HG02973 (cell line): ENCODE results near the gene PARD3.
"Not testable (repeated sequence)": the region's sequence is repeated elsewhere in the genome, so short reads cannot be mapped to it uniquely, and the experiment has no call there.

Experiments used
- ATAC-seq: cut with Tn5 transposase; IDR thresholded peaks from one replicate; pipeline ENCODE4 v1.9.1; 2021; ENCODE audit warnings: moderate library complexity; ENCODE audit not compliant: unreplicated experiment

Gene PARD3

DNA sequence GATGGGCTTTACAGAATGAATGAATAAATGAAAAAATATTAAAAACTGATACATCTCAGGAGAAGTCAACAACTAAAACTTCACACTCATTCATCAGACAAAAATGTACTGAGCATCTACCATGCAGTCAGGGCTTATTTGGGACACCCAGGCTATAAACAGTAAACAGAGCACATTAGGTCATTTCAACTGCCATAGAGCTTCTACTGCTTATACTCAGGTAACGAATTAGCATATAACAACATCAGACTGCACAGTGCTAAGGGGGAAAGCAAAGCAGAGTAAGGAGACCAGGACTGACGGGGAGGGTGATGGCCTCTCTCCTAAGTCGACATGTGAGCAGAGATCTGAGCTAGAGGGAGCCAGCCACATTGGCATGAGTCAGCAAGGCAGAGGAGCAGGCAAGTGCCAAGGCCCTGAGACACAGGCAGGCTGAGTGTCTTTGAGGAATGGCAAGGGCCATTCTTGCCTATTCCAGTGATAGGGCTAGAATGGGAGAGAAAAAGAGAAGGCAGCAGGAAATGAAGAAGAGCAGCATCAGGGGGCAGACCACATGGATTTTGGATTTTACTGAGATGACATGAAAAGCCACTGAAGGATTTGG is 528.9 kb downstream of the PARD3 start:
- no peak for ATAC-seq

- no peak for ATAC-seq
These were observed 533.2 kb downstream of the PARD3 start for GRCh38 chr10:34281661-34282582.

DNA sequence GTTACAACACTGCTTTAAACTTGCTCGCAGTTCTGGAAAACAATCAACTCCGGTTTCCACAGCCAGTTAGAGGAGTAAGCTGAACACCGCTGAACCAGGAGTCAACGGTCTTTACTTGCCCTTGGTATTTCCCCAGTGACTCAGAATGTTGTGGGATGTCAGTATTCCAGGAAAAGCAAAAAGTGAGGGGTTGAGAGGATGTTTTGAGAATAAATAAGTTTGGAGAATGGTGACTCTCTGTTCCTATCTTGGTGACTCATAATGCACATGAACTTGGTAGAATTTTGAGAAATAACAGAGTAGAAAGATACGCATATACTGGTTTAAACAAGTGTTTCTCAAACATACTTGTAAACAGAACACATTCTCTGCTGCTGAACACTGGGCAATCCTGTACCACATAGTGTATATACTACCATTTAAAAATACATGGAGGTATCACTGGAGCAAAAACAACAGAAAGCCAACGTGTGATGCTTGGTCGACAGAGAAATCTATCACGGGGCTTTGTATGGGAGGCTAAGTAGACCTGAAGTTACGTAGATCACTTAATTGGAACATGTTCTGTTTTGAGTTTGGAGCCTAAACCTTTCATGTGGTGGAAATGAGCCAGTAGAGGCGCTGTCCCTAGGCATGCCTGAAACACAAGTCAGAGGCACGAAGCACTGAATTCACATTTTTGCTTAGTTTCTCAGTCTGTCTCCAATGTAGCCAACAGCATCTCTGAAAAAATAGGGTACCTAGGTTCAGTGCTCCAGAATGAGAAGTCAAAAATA is 534.3 kb downstream of the PARD3 start:
- ATAC-seq = no peak

DNA sequence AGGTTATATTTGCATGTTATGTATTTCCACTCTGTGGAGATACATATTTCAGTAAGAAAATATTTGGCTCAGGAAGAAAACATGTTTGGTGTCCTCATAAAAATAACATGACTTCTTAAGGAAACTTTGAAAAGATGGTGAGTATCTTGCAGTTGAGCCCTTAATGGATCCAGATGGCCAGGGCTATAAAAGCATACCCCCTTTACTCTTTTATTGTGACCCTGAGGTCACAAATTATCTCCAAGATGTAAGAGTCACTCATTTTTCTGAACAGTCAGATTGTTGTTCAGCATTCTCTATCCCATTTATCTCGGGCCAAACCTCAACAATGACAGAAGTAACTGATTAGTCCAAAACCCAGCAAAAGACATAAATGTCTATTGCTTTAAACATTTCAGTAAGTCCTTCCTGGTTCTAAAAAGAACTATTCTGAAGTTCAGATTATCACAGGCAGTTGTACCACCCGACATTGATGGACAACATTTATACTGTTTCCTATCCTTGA is 539.4 kb downstream of the PARD3 start:
- ATAC-seq = no peak

DNA sequence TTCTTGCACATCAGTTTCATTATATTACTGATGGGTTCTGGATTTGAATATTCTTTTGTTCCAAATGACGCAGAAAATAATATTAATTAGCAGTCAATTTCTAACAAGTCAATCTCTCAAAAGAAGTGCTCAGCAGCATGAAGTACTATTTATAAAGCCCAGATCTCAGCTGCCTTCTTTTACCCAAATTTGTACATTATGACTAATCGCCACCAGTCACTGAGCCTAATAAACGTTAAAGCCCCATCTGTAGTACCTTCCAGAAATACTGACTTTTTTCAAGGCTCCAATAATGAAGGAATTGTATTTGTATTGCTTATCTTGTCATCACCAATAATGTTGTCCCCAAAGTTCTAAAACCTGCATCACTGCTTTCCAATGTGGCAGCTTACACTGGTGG is 540.2 kb downstream of the PARD3 start:
- ATAC-seq = no peak

GRCh38 chr10:34273340-34273739 is 541.8 kb downstream of the PARD3 start:
- no peak for ATAC-seq

GRCh38 chr10:34272316-34272715 is 542.8 kb downstream of the PARD3 start:
- no peak for ATAC-seq

DNA sequence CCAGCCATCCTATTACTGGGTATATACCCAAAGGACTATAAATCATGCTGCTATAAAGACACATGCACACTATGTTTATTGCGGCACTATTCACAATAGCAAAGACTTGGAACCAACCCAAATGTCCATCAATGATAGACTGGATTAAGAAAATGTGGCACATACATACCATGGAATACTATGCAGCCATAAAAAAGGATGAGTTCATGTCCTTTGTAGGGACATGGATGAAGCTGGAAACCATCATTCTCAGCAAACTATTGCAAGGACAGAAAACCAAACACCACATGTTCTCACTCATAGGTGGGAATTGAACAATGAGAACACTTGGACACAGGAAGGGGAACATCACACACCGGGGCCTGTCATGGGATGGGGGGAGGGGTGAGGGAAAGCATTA is 546.7 kb downstream of the PARD3 start:
- ATAC-seq = not testable (repeated sequence)

DNA sequence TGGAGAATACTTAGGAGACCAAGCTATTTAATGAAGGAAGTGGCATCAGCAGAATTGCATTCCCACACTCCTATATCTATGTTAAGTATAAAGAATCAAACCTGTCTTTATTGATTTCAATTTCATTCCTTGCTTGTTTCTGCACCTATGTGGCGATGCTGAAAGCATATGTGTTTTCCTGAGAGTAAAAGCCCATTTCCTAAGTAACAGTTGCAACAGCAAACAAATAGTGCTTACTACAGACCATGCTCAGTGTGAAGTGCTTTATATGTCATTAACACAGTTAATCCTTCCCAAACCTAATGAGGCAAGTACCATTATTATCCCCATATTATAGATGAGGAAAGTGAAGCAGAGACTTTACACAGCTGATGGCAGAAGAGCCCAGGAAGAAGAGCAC is 552.1 kb downstream of the PARD3 start:
- no peak for ATAC-seq

DNA sequence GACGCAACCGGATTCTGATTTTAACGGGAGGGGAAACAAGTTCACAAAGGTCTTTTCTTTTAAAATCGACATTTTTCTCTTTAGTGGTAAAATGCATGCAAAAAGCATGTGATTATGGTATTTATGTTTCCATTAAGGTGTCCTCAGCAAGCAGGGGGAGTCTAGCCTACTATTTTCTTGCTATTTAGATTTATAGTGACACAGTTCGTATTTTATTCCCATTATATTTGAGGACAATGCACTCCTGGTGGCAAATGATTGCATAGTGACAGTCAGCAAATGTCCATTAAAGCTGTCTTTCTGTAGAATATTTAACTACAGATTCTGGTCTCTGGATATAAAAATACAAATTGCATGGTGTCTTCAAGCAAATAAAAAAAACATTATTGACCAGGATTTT is 554.2 kb downstream of the PARD3 start:
- no peak for ATAC-seq

GRCh38 chr10:34256216-34256615 is 558.9 kb downstream of the PARD3 start:
- no peak for ATAC-seq

DNA sequence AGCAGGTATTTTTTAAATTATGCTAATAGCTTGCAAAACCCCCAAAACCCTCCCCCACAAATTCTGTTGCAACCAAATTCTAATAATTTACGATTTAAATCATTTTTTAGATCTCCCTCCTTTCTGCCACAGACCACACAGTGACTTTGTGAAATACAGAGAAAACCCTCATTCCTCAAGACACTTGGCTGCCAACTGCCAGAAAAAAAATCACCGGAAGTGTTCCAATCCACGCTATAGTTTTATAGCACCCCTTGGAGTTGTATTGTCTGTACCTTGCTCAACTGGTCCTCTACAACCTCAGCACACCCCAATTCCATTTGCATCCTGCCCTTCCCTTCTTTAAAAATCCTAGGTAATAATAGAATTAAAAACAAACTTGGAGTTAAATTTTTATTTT is 560.1 kb downstream of the PARD3 start:
- no peak for ATAC-seq

- ATAC-seq = no peak
These were observed 560.5 kb downstream of the PARD3 start for GRCh38 chr10:34254596-34254995.

GRCh38 chr10:34252111-34252510 is 563.0 kb downstream of the PARD3 start:
- ATAC-seq = no peak

GRCh38 chr10:34251177-34251576 is 563.9 kb downstream of the PARD3 start:
- ATAC-seq = no peak

DNA sequence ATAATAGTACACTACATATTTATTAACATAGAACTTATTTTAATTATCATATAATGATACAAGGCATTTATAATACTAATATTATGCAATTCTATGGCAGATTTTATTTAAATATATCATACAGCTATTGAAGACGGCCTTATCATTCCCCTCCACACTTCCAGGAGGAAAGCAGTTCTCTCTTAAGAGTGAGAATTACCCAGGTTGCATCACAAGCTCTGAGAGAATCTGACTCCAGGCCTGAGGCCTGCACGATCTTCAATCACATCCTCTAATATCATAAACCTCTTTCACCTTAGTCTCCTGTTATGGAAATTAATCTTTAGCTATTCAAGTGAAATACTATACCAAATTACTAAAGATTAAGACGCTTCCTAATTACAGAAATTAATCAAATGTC is 564.4 kb downstream of the PARD3 start:
- ATAC-seq = no peak

DNA sequence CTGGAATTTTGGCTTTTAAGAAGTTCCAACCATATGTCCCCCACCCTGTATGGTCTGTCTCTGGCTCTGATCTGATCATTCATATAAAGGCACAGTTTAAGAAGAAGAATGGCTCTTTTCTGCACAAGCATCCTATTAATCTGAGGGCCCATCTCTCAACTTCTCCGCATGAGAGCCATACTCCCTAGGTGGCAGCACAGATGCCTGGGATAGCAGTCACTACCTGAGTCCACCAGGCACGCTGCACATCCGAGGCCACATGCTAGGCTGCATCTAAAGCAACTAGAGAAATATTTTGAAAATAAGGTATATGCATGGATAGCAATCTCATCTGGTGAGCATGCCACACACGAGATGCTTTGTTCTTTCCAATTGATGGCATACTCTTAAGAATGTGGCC is 565.5 kb downstream of the PARD3 start:
- ATAC-seq = no peak

GRCh38 chr10:34247560-34247959 is 567.5 kb downstream of the PARD3 start:
- no peak for ATAC-seq

DNA sequence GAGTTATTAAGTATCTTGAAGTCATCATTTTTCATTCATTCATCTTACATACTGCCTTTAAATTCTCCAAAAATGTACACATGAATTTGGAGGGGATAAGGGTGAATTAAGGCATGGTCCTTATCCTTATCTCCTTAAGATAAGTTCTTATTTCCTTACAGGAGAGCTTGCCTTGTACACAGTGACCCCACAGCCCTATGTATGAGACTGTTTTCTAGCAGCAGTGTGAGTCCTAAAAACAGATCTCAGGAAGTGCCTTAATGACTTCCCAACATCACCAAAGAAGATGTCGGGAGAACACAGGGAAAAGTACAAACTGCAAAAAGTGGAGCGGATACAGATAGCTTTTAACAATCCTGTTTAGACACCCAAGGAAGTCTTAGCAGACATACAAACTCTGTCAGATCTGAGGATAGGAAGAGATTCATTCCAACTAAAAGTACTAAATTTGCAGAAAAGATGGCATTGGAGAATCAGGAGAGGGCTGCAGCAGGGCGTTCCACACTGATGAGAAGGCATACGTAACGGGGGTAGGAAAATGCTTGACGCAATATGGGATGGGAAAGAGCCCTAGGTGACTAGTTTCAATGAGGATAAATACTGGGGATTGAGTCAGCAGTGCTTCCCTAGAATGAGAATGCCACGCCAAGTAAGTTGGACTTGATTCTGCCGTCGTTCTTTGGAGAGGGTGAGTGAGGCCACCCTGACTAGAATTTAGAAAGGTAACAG is 570.2 kb downstream of the PARD3 start:
- ATAC-seq = no peak

GRCh38 chr10:34241226-34242000 is 573.7 kb downstream of the PARD3 start:
- ATAC-seq = no peak
